A673 (cell line): Measurements from ENCODE around the gene SMAD1. TPM values are rescaled to one million over a fixed set of nuclear protein-coding genes. Genes with fewer than 3 reads are reported as not detected.

Experiments used
- BruUV-seq: library from RNA; stranded (reverse); fragments of 400-500 nt; replicated peaks from 2 replicates; lab custom pipeline; 2021; lab: Mats Ljungman, UMichigan
- CTCF ChIA-PET: fragments of 300-600 bp; sonication (Branson Sonifier 250); formaldehyde crosslinking; loops from one replicate; lab custom pipeline; 2022; ENCODE audit warnings: antibody characterized with exemption; lab: Charles Lee
- POLR2A ChIA-PET: fragments of 300-600 bp; sonication (Branson Sonifier 250); formaldehyde crosslinking; loops from one replicate; lab custom pipeline; 2022; ENCODE audit warnings: antibody characterized with exemption; ENCODE audit not compliant: low non-redundant PET; lab: Charles Lee
- DNase-seq: peaks from one replicate; pipeline ENCODE4 v3.0.0-alpha.2; 2015; ENCODE audit warnings: low spot score
- H3K27ac ChIP-seq: fragments of 200-600 bp; sonication (generic); 2 replicates; pipeline ENCODE4 v1.5.1; 2016; ENCODE audit warnings: mixed run types, low read depth, mild to moderate bottlenecking, mixed read lengths, antibody characterized with exemption, low read length; ENCODE audit not compliant: poor library complexity, severe bottlenecking
- H3K27me3 ChIP-seq: fragments of 200-600 bp; sonication (generic); replicated peaks from 2 replicates; pipeline ENCODE4 v1.6.1; 2017; ENCODE audit warnings: mixed run types, low read depth, mild to moderate bottlenecking, mixed read lengths, antibody characterized with exemption, low read length; ENCODE audit not compliant: insufficient read depth, poor library complexity
- H3K36me3 ChIP-seq: fragments of 200-600 bp; sonication (generic); 2 replicates; pipeline ENCODE4 v1.6.1; 2016; ENCODE audit warnings: mixed run types, mild to moderate bottlenecking, mixed read lengths, antibody characterized with exemption, low read length; ENCODE audit not compliant: insufficient read depth, poor library complexity, severe bottlenecking
- H3K4me1 ChIP-seq: fragments of 200-600 bp; sonication (generic); 2 replicates; pipeline ENCODE4 v1.6.1; 2017; ENCODE audit warnings: mixed run types, mild to moderate bottlenecking, mixed read lengths, antibody characterized with exemption, low read length; ENCODE audit not compliant: insufficient read depth, poor library complexity, severe bottlenecking
- H3K4me3 ChIP-seq: fragments of 200-600 bp; sonication (generic); 2 replicates; pipeline ENCODE4 v1.5.1; 2016; ENCODE audit warnings: low read depth, mixed run types, mild to moderate bottlenecking, mixed read lengths, low read length; ENCODE audit not compliant: poor library complexity, severe bottlenecking
- H3K9me3 ChIP-seq: fragments of 200-600 bp; sonication (generic); 2 replicates; pipeline ENCODE4 v1.6.1; 2016; ENCODE audit warnings: mixed run types, low read depth, mild to moderate bottlenecking, mixed read lengths, antibody characterized with exemption, low read length; ENCODE audit not compliant: poor library complexity, severe bottlenecking
- EZH2 ChIP-seq: fragments of 200-600 bp; sonication (generic); IDR thresholded peaks from 2 replicates; pipeline ENCODE4 v1.6.1; 2017; ENCODE audit warnings: borderline replicate concordance, low read depth, mild to moderate bottlenecking, mixed read lengths, antibody characterized with exemption, low read length; ENCODE audit not compliant: poor library complexity, severe bottlenecking
- intact Hi-C: fragments of 100-400 bp; cut with micrococcal nuclease; formaldehyde crosslinking; loops from one replicate; pipeline ENCODE4 v1.10.0; 2022; ENCODE audit not compliant: unreplicated experiment
- total RNA-seq: library from RNA; stranded (reverse); gene quantifications from 2 replicates; pipeline ENCODE4 v1.2.3, GENCODE V29; 2021
- TF ChIP-seq, protein P1 (sequence below): fragments of 300-800, 200-600 bp; sonication (generic); conservative IDR thresholded peaks from 2 replicates; pipeline ENCODE4 v1.5.1; 2017; ENCODE audit warnings: low read depth, mild to moderate bottlenecking, antibody characterized with exemption, low read length, moderate library complexity, mixed read lengths

The SMAD1 gene
- total RNA-seq, 1 experiment from 2014 or later, result 33.7 TPM

DNA sequence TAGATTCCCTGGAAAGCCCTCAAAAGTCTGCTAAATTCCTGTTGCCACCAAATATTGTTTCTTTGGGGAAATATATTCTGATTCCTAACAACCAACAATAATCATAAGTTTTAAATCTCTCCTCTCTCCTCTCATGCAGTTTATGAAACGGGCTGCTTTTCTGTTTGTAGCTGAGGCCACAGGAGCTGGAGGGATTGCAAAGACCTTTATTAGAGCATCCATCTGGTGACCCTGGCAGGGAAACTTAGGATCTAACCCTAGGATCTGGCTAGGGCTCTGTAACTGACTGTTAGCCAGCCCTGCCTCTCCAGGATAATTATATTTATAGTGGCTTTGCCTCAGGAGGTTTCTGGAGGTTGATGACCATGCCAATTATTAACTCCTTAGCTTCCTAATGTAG, 56.9 kb downstream of the SMAD1 start:
- CTCF ChIA-PET, result no interaction called here
- no peaks in the 10 kb centered on the region for H3K27me3 ChIP-seq
- no peak overlapping the region for H3K4me3 ChIP-seq
- DNase-seq, result no peak
- POLR2A ChIA-PET, result no interaction called here
- H3K4me1 ChIP-seq, result peaks cover 51% of the 10 kb centered on the region
- no peak overlapping the region for H3K27ac ChIP-seq
- TF ChIP-seq, protein P1, sequence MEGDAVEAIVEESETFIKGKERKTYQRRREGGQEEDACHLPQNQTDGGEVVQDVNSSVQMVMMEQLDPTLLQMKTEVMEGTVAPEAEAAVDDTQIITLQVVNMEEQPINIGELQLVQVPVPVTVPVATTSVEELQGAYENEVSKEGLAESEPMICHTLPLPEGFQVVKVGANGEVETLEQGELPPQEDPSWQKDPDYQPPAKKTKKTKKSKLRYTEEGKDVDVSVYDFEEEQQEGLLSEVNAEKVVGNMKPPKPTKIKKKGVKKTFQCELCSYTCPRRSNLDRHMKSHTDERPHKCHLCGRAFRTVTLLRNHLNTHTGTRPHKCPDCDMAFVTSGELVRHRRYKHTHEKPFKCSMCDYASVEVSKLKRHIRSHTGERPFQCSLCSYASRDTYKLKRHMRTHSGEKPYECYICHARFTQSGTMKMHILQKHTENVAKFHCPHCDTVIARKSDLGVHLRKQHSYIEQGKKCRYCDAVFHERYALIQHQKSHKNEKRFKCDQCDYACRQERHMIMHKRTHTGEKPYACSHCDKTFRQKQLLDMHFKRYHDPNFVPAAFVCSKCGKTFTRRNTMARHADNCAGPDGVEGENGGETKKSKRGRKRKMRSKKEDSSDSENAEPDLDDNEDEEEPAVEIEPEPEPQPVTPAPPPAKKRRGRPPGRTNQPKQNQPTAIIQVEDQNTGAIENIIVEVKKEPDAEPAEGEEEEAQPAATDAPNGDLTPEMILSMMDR, result no peak
- no peak for TF ChIP-seq EZH2
- intact Hi-C loops, result no loop called here
- no peaks in the 10 kb centered on the region for H3K36me3 ChIP-seq
- BruUV-seq, result no TSS peak
- H3K9me3 ChIP-seq, result no peaks in the 10 kb centered on the region

GRCh38 chr4:145539671-145540070, 58.0 kb downstream of the SMAD1 start:
- Histone ChIP-seq H3K4me3 (no peak overlapping the region), H3K27ac (peak overlapping the region; percentile 73), H3K27me3 (no peaks in the 10 kb centered on the region), H3K4me1 (peaks cover 53% of the 10 kb centered on the region), H3K36me3 (no peaks in the 10 kb centered on the region), H3K9me3 (no peaks in the 10 kb centered on the region)
- intact Hi-C loops, result no loop called here
- BruUV-seq, result no TSS peak
- no peak for DNase-seq
- ChIA-PET POLR2A (no interaction called here), CTCF (no interaction called here)
- TF ChIP-seq, protein P1, result no peak
- no peak for TF ChIP-seq EZH2

DNA sequence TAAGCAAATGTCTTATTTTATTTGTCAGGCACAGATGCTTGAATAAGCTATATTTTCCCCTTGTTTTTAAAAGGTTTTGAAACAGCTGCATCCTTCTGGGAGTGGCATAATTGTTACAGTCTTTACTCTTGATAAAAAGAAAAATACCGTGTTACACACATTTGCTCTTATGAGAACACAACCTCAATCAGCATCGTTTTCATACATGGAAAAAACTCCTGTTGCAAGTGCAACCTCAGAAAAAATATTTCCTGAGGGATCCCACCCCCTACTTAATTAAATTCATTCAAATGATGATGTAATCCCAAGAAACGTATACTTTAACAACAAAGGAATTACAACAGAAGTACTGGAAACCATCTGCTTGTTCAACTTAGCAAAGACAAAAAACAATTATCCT, 58.6 kb downstream of the SMAD1 start:
- DNase-seq, result peak; percentile 52
- no peaks in the 10 kb centered on the region for H3K36me3 ChIP-seq
- peaks cover 58% of the 10 kb centered on the region for H3K4me1 ChIP-seq
- ChIA-PET CTCF (no interaction called here), POLR2A (no interaction called here)
- H3K4me3 ChIP-seq, result no peak overlapping the region
- peak overlapping the region; percentile 73 for H3K27ac ChIP-seq
- TF ChIP-seq, protein P1, result no peak
- no peak for TF ChIP-seq EZH2
- no peaks in the 10 kb centered on the region for H3K27me3 ChIP-seq
- no peaks in the 10 kb centered on the region for H3K9me3 ChIP-seq
- no TSS peak for BruUV-seq
- intact Hi-C loops, result no loop called here
